Skin of body (tissue), 2 donors: Measurements from ENCODE around the gene STX1A. TPM values are rescaled to one million over a fixed set of nuclear protein-coding genes. Genes with fewer than 3 reads are reported as not detected.
"Not testable (repeated sequence)": the region's sequence is repeated elsewhere in the genome, so short reads cannot be mapped to it uniquely, and the experiment has no call there.

Experiments
- DNase-seq: peaks from one replicate; lab custom pipeline; 2025; lab: John Stamatoyannopoulos, UW
- total RNA-seq: library from RNA; depleted of rRNA; stranded (reverse); fragments of >200 nt; gene quantifications from one replicate; pipeline ENCODE4 v1.2.3, GENCODE V29; 2014

The STX1A gene
- total RNA-seq, 1 donor from 2014 or later = 8.5 TPM

DNA sequence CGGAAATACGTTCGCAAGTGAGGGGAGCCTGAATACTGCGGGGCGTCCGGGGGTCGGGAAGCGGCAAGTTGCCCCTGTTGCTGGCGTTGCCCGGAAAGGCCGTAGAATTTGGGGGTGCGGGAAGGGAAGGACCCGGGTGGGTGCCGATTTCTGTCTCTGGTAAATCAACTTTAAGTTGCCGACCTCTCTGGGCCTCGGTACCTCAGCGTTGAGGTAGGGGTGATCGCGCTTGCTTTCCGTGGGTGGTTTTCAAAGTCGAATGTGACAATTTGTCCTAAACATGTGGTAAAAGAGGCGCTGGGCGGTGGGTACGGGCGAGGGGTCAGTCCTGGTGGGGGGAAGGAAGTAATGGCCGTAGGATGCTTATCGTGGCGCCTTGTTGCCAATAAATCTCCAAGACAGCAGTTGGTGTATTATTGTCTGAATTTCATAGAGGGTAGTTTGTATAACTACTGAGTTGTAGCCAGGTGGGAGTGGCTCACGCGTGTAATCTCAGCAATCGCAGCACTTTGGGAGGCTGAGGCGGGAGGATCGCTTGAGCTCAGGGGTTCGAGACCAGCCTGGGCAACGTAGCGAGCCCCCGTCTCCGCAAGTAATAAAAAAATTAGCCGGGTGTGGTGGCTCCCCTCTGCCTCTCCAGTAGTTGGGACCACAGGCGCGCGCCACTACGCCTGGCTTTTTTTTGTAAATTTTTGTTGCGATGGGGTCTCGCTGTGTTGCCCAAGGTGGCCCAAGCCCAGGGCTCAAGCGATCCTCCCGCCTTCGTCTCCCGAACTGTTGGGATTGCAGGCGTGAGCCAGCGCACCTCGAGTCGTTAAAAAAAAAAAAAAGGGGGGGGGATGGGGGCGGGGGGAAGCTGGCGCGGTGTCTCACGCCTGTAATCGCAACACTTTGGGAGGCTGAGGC lies 35.4 kb downstream of the STX1A start:
- DNase-seq = no peak

- peak; percentile 92 for DNase-seq
Measured at GRCh38 chr7:73683056-73683787, 36.2 kb downstream of the STX1A start, which contains the start of the genes BUD23 and DNAJC30. BUD23 (plus strand) TSS chr7:73683597; CDS start chr7:73683626, 29 bp downstream. DNAJC30 (minus strand) TSS chr7:73683453; CDS start chr7:73683423, 30 bp downstream.

DNA sequence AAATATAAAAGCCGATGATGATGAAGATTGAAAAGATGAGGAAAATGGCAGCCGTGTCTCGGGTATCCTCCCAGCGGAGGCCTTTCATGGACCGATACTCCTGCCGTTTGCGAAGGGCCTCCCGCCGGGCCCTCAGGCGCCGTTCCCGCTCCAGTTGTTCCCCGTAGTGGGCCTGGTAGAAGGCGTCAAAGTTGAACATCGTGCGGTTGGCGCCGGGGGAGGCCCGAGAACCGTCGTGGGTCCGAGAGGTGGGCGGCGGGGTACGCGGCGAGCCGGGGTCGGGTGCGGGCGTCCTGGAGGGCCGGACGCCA lies 36.8 kb downstream of the STX1A start:
- no peak for DNase-seq

DNA sequence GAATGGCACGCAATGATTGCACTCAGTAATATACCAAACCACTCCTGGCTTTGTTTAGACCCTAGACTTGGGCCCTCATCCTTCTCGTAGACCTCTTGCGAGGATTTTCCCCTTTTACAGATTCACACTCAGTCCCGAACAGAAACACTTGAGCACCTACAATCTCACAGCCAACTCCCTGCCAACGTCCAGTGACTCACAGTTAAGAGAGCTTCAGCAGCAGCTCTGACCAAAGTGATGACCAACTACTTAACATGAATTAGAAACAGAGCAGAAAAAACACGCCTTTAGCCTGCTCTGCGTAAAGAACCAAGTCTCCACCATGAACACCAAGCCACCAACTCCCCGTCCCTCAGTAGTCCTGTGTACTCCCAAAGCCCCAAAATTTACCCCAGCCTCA lies 38.4 kb downstream of the STX1A start:
- no peak for DNase-seq

- DNase-seq = no peak
Measured at GRCh38 chr7:73680501-73680900, 39.0 kb downstream of the STX1A start.

- no peak for DNase-seq
Measured at GRCh38 chr7:73679709-73680108, 39.8 kb downstream of the STX1A start.

GRCh38 chr7:73678862-73679261 lies 40.6 kb downstream of the STX1A start:
- DNase-seq = no peak

- DNase-seq = not testable (repeated sequence)
Measured at GRCh38 chr7:73676062-73676461, 43.4 kb downstream of the STX1A start.

GRCh38 chr7:73674468-73675124 lies 44.9 kb downstream of the STX1A start:
- no peak for DNase-seq

GRCh38 chr7:73671857-73672445 lies 47.5 kb downstream of the STX1A start:
- DNase-seq = no peak

- DNase-seq = no peak
Measured at GRCh38 chr7:73671322-73671661, 48.2 kb downstream of the STX1A start.

GRCh38 chr7:73669858-73670385 lies 49.5 kb downstream of the STX1A start:
- DNase-seq = no peak

DNA sequence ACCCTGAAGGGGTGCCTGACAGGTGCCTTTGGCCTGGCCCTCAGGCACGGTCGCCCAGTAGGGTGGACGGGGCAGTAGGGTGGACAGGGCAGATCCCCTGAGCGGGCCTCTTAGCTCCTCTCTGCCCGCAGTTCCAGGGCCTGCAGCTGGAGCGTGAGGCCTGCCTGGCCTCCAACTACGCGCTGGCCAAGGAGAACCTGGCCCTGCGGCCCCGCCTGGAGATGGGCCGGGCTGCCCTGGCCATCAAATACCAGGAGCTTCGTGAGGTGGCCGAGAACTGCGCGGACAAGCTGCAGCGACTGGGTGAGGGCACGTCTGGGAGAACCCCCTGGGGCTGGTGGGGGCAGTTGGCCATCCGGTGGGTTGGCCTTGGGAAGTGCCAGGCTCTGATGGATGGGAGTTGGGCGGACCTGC lies 50.2 kb downstream of the STX1A start:
- no peak for DNase-seq

- no peak for DNase-seq
Measured at GRCh38 chr7:73668886-73669230, 50.6 kb downstream of the STX1A start.

DNA sequence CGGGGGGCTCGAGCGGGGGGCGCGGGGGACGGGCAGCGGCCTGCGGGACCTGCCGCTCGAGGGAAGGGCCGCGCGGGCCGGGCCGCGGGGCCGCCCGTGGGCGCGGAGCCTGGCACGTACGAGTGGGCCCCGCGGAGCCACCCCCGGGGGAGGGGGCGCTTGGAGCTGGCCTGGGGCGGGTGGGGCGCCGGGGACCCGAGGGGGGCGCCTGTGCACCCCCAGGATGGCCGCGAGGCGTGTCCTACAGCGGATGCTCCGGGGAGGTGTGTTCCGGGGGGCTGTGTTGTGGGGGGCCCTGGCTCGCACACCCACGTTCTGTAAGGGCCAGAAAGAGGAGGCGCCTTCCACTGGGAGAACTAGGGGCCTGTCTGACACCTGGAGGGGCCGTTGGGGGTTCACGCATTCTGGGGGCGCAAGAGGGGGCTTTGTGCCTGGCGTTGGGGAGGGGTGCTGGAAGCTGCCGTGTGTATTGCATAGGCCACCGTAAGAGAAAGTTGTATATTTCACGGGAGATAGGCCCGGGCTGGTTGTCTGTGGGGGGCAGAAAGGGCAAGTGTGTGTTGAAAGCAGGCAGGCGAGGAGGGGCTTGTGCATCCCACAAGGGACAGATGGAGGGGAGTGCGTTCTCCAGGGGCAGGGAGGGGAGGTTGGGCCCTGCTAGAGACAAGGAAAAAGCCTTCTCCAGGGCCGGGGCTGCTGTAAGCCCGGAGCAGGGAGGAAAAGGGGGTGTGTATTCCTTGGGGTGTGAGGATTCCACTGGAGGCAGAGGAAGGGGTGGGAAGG lies 51.2 kb downstream of the STX1A start:
- DNase-seq = no peak

DNA sequence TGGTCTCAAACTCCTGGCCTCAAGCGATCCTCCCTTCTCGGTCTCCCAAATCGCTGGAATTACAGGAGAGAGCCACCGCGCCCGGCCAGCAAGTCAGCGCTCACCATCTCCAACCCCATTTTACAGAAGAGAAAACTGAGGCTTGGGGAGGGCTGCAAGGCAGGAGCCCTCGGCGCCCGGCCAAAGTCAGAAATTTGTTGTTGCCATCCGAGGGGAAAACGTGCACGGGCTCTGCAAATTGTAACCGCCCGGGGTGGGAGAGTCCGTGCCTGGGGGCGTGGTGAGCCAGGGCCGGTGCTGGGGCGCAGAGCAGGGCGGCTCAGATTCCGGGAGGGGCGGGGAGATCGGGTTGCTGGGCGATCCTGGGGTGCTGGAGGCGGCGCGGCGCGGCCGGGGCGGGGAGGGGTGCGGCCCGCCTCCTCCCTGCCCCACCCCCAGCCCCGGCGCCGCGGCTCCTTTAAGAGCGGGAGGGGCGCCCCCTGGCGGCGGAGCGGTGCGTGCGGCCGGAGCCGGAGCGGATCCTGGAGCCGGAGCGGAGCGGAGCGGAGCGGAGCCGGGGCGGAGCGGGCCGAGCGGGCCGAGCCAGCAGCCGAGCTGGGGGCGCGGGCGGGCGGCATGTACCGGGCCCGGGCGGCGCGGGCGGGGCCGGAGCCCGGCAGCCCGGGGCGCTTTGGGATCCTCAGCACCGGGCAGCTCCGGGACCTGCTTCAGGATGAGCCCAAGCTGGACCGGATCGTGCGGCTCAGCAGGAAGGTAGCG lies 51.9 kb downstream of the STX1A start, which contains the start of gene VPS37D:
Gene VPS37D (plus strand): TSS at position 488 of the 759 bp plus-strand sequence. CDS start 128 bp downstream, at position 616.
- peak; percentile 63 for DNase-seq

DNA sequence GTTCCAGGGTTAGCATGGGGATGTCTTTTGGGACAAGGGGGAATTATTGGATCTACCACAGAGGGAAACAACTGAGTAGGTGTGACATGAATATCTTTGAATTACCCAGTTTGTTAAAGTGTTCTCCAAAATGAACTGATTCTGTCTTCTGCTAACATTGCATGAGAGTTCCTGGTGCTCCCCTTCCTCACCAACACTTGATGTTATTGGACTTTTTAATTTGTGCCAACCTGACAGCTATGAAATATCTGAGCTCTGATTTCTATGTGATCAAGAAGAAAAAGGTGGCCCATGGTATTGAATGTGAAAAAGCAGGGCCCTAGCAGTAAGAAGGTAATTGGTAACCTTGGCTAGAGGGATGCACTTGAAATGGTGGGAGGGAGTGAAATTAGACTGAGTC lies 56.4 kb downstream of the STX1A start:
- no peak for DNase-seq

- DNase-seq = not testable (repeated sequence)
Measured at GRCh38 chr7:73660594-73660993, 58.9 kb downstream of the STX1A start.

DNA sequence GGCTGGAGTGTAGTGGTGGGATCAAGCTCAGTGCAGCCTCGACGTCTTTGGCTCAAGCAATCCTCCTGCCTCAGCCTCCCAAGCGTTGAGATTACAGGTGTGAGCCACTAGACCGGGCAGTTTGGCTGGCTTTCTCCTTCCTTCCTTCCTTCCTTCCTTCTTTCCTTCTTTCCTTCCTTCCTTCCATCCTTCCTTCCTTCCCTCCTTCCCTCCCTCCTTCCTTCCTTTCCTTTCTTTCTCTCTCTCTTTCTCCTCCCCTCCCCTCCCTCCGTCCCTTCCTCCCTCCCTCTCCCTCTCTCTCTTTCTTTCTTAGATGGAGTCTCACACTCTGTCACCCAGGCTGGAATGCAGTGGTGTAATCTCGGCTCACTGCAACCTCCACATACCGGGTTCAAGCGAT lies 59.5 kb downstream of the STX1A start:
- no peak for DNase-seq

- not testable (repeated sequence) for DNase-seq
Measured at GRCh38 chr7:73655309-73655708, 64.2 kb downstream of the STX1A start.
